Spleen (tissue), 11 donors: ENCODE measurements around the gene ZFAND5. TPM values are rescaled to one million over a fixed set of nuclear protein-coding genes. Genes with fewer than 3 reads are reported as not detected.

ENCODE experiments used
- DNase-seq: peaks from one replicate; pipeline ENCODE4 v3.0.0-alpha.2; 2020
- H3K27ac ChIP-seq, 8 donors: fragments of 200-600 bp; sonication (generic) in 7 of 8; 1 replicate in 4 of 8; 2 replicates in 4 of 8; pipeline versions ENCODE4 v1.5.0 to v1.8.0; 2016 to 2021; ENCODE audit warnings: inconsistent platforms in 4 of 8, mild to moderate bottlenecking in 4 of 8, moderate library complexity in 1 of 8
- H3K27me3 ChIP-seq, 7 donors: fragments of 200-600 bp; sonication (generic) in 6 of 7; replicated peaks in 1 of 7; 1 replicate in 4 of 7; 2 replicates in 3 of 7; pipeline versions ENCODE4 v1.5.0 to v1.8.0; 2016 to 2021; ENCODE audit warnings: inconsistent platforms in 3 of 7, mild to moderate bottlenecking in 1 of 7
- H3K36me3 ChIP-seq, 6 donors: fragments of 200-600 bp; sonication (generic) in 5 of 6; 1 replicate in 4 of 6; 2 replicates in 2 of 6; pipeline versions ENCODE4 v1.5.0 to v1.8.0; 2016 to 2021; ENCODE audit warnings: inconsistent platforms in 2 of 6
- H3K4me1 ChIP-seq, 6 donors: fragments of 200-600 bp; sonication (generic) in 5 of 6; 1 replicate in 3 of 6; 2 replicates in 3 of 6; pipeline versions ENCODE4 v1.5.0 to v1.8.0; 2016 to 2021; ENCODE audit warnings: inconsistent platforms in 3 of 6
- H3K4me3 ChIP-seq, 8 donors: fragments of 200-600 bp; sonication (generic) in 7 of 8; 1 replicate in 4 of 8; 2 replicates in 4 of 8; pipeline versions ENCODE4 v1.5.0 to v1.8.0; 2016 to 2021; ENCODE audit warnings: inconsistent platforms in 4 of 8, mild to moderate bottlenecking in 4 of 8, moderate library complexity in 2 of 8
- H3K9me3 ChIP-seq, 8 donors: fragments of 200-600 bp; sonication (generic) in 7 of 8; 1 replicate in 4 of 8; 2 replicates in 4 of 8; pipeline versions ENCODE4 v1.5.0 to v1.8.0; 2016 to 2021; ENCODE audit warnings: inconsistent platforms in 4 of 8
- POLR2A ChIP-seq, 3 donors: fragments of 450-650 bp; IDR thresholded peaks; one replicate each; pipeline ENCODE4 v1.5.1; 2017; ENCODE audit warnings: antibody characterized with exemption in 3 of 3, mild to moderate bottlenecking in 1 of 3
- POLR2AphosphoS5 ChIP-seq, 3 donors: sonication (generic); formaldehyde crosslinking; IDR thresholded peaks; one replicate each; pipeline ENCODE4 v1.5.1; 2017; ENCODE audit warnings: antibody characterized with exemption in 3 of 3
- WGBS, 5 donors: extraction: QIAGEN DNeasy Blood & Tissue Kit in 3 of 5; methylation state at CpG; one replicate each; pipeline versions ENCODE4 v1.1.5 to v1.1.7; 2013 to 2018; 5-methylcytosine and 5-hydroxymethylcytosine counted together
- intact Hi-C: fragments of 100-400 bp; cut with DNase I; formaldehyde crosslinking; loops from one replicate; pipeline ENCODE4 v1.15.0; 2023; ENCODE audit warnings: low total_unique reads
- polyA plus RNA-seq, 3 donors: library from polyadenylated mRNA; stranded (reverse); fragments of 200-250 nt; gene quantifications; one replicate each; pipeline ENCODE4 v1.2.1, GENCODE V29; 2013
- total RNA-seq, 7 donors: library from RNA; depleted of rRNA in 3 of 7; stranded (reverse); fragments of >200 nt in 3 of 7; fragmentation: NEBNext Ultra II Directional in 4 of 7; extraction: Animal tissue kit (Norgen Biotek cat#: 25700) in 4 of 7; gene quantifications; one replicate each; pipeline versions ENCODE4 v1.1.0 to v1.2.1, GENCODE V29; 2016 to 2021
- TF ChIP-seq, protein P1 (sequence below), 11 experiments: fragments of 200-600 bp in 7 of 11; fragments of 450-650 bp in 4 of 11; sonication (generic) in 4 of 11; IDR thresholded peaks in 8 of 11; conservative IDR thresholded peaks in 3 of 11; 1 replicate in 7 of 11; 2 replicates in 4 of 11; pipeline versions ENCODE4 v1.4.0 to v1.8.0; 2016 to 2021; ENCODE audit warnings: antibody characterized with exemption in 11 of 11, inconsistent platforms in 4 of 11, mild to moderate bottlenecking in 1 of 11
- donor health status: healthy with polysubstance abuse.
- donor health status: DM: no; HTN: no; CAD: no; lungs with moderate emphysema.
- donor health status: DM: no; HTN: no; CAD: no.
- donor health status: Bipolar disorder and iron deficiency.
- donor health status: healthy.
- donor health status: DM: no; HTN: no; CAD: no.
- donor health status: DM: yes; HTN: yes; CAD: no.

The ZFAND5 gene
- total and polyA plus RNA-seq, 10 donors, result 69.6 to 238 (median 147) TPM

DNA sequence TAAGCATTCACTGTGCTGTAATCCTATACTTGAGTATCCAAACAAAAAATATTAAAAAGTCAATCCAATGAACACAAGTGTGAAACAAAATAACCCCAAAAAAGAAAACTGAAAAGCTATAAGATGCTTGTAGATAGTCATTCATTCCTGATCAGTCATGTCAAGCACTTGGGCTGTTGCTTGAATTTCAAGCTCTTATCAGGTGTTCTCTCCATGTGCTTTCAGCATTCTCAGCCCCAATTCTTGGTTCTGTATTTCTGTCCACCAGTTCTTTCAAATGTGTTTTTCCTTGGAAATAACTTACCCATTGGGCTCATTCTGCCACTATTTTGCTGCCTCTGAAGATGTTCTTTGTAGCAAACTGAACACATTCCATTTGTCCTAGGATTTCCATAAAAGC is 4.7 kb downstream of the ZFAND5 start:
- Histone ChIP-seq H3K36me3 (peaks cover 1 to 62% (median 36%) of the 10 kb centered on the region in 6 donors), H3K4me1 (peaks cover 34 to 87% (median 83%) of the 10 kb centered on the region in 6 donors), H3K27me3 (no peaks in the 10 kb centered on the region), H3K27ac (peak overlapping the region in 5 of 8 donors; percentile 99 to 100 (median 100)), H3K4me3 (peak overlapping the region in 1 of 8 donors; percentile 89), H3K9me3 (no peaks in the 10 kb centered on the region)
- intact Hi-C loops, result no loop called here
- TF ChIP-seq, protein P1, sequence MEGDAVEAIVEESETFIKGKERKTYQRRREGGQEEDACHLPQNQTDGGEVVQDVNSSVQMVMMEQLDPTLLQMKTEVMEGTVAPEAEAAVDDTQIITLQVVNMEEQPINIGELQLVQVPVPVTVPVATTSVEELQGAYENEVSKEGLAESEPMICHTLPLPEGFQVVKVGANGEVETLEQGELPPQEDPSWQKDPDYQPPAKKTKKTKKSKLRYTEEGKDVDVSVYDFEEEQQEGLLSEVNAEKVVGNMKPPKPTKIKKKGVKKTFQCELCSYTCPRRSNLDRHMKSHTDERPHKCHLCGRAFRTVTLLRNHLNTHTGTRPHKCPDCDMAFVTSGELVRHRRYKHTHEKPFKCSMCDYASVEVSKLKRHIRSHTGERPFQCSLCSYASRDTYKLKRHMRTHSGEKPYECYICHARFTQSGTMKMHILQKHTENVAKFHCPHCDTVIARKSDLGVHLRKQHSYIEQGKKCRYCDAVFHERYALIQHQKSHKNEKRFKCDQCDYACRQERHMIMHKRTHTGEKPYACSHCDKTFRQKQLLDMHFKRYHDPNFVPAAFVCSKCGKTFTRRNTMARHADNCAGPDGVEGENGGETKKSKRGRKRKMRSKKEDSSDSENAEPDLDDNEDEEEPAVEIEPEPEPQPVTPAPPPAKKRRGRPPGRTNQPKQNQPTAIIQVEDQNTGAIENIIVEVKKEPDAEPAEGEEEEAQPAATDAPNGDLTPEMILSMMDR (IDR thresholded peaks at IDR 0.05 in 8 of 11, conservative IDR thresholded peaks at IDR 0.05 in 3 of 11), result no peak
- TF ChIP-seq POLR2AphosphoS5 (IDR thresholded peaks at IDR 0.05) (no peak), POLR2A (IDR thresholded peaks at IDR 0.05) (no peak)
- no peak for DNase-seq

DNA sequence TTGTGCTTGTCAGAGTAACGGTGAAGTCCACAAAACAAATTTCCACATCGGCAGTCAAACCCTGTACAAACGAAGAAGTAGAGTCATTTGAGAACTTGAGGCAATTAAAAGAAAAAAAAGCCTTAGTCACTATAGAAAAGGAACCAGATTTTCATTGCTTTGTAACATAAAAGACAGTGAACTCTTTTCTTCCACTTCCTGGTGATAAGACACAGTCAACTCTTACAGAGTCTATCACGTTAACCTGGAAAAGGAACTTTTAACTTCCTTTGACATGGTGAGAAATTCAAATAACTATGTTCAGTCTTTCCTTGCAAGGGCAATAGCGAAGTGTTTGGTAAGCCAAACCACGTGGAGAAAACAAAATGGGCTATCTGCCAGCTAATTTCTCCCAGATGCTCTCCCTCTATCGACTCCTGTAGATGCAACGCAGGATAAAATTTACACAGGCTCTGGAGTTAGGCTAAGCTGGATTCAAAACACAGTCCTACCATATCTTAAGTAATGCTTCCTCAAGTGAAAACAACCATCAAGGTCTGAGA is 8.9 kb downstream of the ZFAND5 start:
- intact Hi-C loops, result loop anchor here (10.0 kb wide), 1 partner anchor 51 kb away; no protein-coding TSS in a partner anchor
- TF ChIP-seq POLR2AphosphoS5 (IDR thresholded peaks at IDR 0.05) (peak in 1 of 3 donors; percentile 41), POLR2A (IDR thresholded peaks at IDR 0.05) (no peak)
- TF ChIP-seq, protein P1 (IDR thresholded peaks at IDR 0.05 in 8 of 11, conservative IDR thresholded peaks at IDR 0.05 in 3 of 11), result no peak
- peak overlapping the region; percentile 11 to 81 (median 58) for H3K27ac ChIP-seq
- H3K4me3 ChIP-seq, result peak overlapping the region in 1 of 8 donors; percentile 33
- H3K27me3 ChIP-seq, result no peaks in the 10 kb centered on the region
- no peaks in the 10 kb centered on the region for H3K9me3 ChIP-seq
- WGBS, 5 donors, result 37 to 50% (median 44%) methylated on average over 8 of the region's 8 CpGs
- no peak for DNase-seq
- H3K36me3 ChIP-seq, result peaks cover 8 to 97% (median 60%) of the 10 kb centered on the region in 6 donors
- H3K4me1 ChIP-seq, result peaks cover 32 to 80% (median 62%) of the 10 kb centered on the region in 6 donors

GRCh38 chr9:72355153-72355552 is 9.9 kb downstream of the ZFAND5 start:
- 92 to 94% (median 92%) methylated on average over 4 of the region's 4 CpGs for WGBS, 5 donors
- H3K4me1 ChIP-seq, result peaks cover 24 to 75% (median 52%) of the 10 kb centered on the region in 6 donors
- peaks cover 8 to 87% (median 57%) of the 10 kb centered on the region in 6 donors for H3K36me3 ChIP-seq
- H3K27ac ChIP-seq, result peak overlapping the region in 4 of 8 donors; percentile 47 to 81 (median 72)
- H3K4me3 ChIP-seq, result peak overlapping the region in 1 of 8 donors; percentile 10
- TF ChIP-seq POLR2AphosphoS5 (IDR thresholded peaks at IDR 0.05) (no peak), POLR2A (IDR thresholded peaks at IDR 0.05) (no peak)
- TF ChIP-seq, protein P1 (IDR thresholded peaks at IDR 0.05 in 8 of 11, conservative IDR thresholded peaks at IDR 0.05 in 3 of 11), result no peak
- intact Hi-C loops, result loop anchor here (10.0 kb wide), 1 partner anchor 50 kb away; no protein-coding TSS in a partner anchor
- H3K9me3 ChIP-seq, result no peaks in the 10 kb centered on the region
- DNase-seq, result no peak
- H3K27me3 ChIP-seq, result no peaks in the 10 kb centered on the region

DNA sequence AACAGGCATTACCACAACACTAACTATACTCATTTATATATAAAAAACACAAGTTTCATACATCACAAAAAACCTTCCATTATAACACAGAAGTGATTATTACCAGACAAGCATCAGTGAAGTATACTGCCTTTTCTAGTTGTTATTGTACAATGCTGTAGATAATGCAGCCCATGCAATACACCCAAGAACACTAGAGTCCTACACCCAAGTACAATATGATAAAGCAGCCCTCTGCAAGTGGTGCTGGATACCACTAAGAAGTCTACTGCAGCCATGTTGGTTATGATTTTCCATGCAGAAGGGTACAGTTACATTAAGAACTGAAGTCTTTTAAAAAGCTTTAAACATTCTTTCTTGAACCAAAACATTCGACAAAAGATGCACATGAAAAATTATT is 10.3 kb downstream of the ZFAND5 start:
- 91 to 97% (median 93%) methylated on average over 1 of the region's 1 CpG for WGBS, 5 donors
- Histone ChIP-seq H3K4me1 (peaks cover 21 to 70% (median 48%) of the 10 kb centered on the region in 6 donors), H3K9me3 (no peaks in the 10 kb centered on the region), H3K36me3 (peaks cover 8 to 83% (median 54%) of the 10 kb centered on the region in 6 donors), H3K27ac (peak overlapping the region in 1 of 8 donors; percentile 76), H3K27me3 (no peaks in the 10 kb centered on the region), H3K4me3 (no peak overlapping the region)
- TF ChIP-seq, protein P1 (IDR thresholded peaks at IDR 0.05 in 8 of 11, conservative IDR thresholded peaks at IDR 0.05 in 3 of 11), result no peak
- no peak for TF ChIP-seq POLR2A (IDR thresholded peaks at IDR 0.05)
- TF ChIP-seq POLR2AphosphoS5 (IDR thresholded peaks at IDR 0.05), result peak in 1 of 3 donors; percentile 60
- intact Hi-C loops, result loop anchor here (10.0 kb wide), 1 partner anchor 50 kb away; no protein-coding TSS in a partner anchor
- DNase-seq, result no peak
